Neural progenitor cell (in vitro differentiated cells): ENCODE data around the gene DOCK9.

Experiments
- CTCF ChIP-seq: fragments of 200-600 bp; sonication (generic); IDR thresholded peaks from 2 replicates; pipeline ENCODE4 v1.5.1; 2017; ENCODE audit warnings: antibody characterized with exemption, mild to moderate bottlenecking
- EZH2 ChIP-seq: fragments of 200-600 bp; sonication (generic); IDR thresholded peaks from 2 replicates; pipeline ENCODE4 v1.6.1; 2017; ENCODE audit warnings: antibody characterized with exemption, mild to moderate bottlenecking, moderate library complexity
- EZH2phosphoT487 ChIP-seq: fragments of 200-600 bp; sonication (generic); IDR thresholded peaks from 2 replicates; pipeline ENCODE4 v1.6.1; 2017; ENCODE audit warnings: antibody characterized with exemption

GRCh38 chr13:98786023-98786422 is 191.8 kb downstream of the DOCK9 start:
- no peak for TF ChIP-seq CTCF
- TF ChIP-seq EZH2phosphoT487, result no peak
- no peak for TF ChIP-seq EZH2
